Muscle layer of duodenum (tissue), 2 donors: ENCODE data around the gene GNAL.
"Not testable (repeated sequence)": the region's sequence is repeated elsewhere in the genome, so short reads cannot be mapped to it uniquely, and the experiment has no call there.

Experiments
- H3K27ac ChIP-seq: one replicate; pipeline ENCODE4 v1.7.0; 2013; ENCODE audit warnings: mild to moderate bottlenecking, low read length
- H3K27me3 ChIP-seq: one replicate; pipeline ENCODE4 v1.7.0; 2013; ENCODE audit warnings: low read depth, mild to moderate bottlenecking, control low read depth, low read length
- H3K36me3 ChIP-seq, 2 donors: one replicate each; pipeline ENCODE4 v1.7.0; 2013; ENCODE audit warnings: low read length in 2 of 2, control low read depth in 1 of 2, mild to moderate bottlenecking in 1 of 2; ENCODE audit not compliant: insufficient read depth in 2 of 2, control insufficient read depth in 1 of 2
- H3K4me1 ChIP-seq, 2 donors: one replicate each; pipeline ENCODE4 v1.7.0; 2013; ENCODE audit warnings: low read length in 2 of 2, mild to moderate bottlenecking in 2 of 2, control low read depth in 1 of 2, moderate library complexity in 1 of 2; ENCODE audit not compliant: insufficient read depth in 2 of 2, control insufficient read depth in 1 of 2
- H3K4me3 ChIP-seq, 2 donors: one replicate each; pipeline ENCODE4 v1.7.0; 2013; ENCODE audit warnings: low read length in 2 of 2, low read depth in 1 of 2, mild to moderate bottlenecking in 1 of 2
- H3K9me3 ChIP-seq, 2 donors: one replicate each; pipeline ENCODE4 v1.7.0; 2013; ENCODE audit warnings: low read length in 2 of 2, control low read depth in 1 of 2, mild to moderate bottlenecking in 1 of 2; ENCODE audit not compliant: control insufficient read depth in 1 of 2
- donor health status: healthy.

The GNAL gene

DNA sequence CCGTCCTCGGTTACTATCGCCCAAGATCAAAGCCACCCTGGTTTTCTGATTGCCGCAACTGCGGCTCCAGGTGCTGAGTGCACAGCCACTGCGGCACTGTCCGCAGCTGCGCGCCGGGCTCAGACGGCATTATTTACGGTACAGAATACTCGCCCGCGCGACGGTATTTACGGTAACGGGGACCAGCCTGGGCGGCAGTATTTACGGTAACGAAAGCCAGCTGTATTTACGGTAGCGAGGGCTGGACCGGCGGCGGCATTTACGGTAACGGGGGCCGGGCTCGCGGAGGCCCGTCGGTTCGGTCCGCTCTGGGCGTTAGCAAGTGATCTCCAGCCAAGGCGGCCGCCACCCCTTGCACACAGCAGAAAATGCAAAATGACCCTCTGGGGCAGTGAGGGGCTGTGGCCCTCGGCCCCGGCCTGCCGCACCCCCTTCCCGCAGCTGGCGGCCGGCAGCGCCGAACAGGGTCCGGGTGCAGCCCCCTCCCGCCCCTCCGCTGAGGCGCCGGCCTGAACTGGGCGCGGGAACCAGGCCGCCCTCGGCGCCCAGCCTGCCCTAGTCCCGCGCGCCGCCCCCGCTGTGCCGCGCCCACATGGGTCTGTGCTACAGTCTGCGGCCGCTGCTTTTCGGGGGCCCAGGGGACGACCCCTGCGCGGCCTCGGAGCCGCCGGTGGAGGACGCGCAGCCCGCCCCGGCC lies at the start of gene GNAL:
GNAL (plus strand) TSS at position 293 of the 697 bp plus-strand sequence; CDS start at position 593, 300 bp downstream.
- peaks cover 0 to 8% of the 10 kb centered on the region in 2 donors for H3K4me1 ChIP-seq
- no peaks in the 10 kb centered on the region for H3K9me3 ChIP-seq
- peaks cover 3% of the 10 kb centered on the region for H3K27me3 ChIP-seq
- H3K36me3 ChIP-seq: no peaks in the 10 kb centered on the region
- peak within 1 kb of the TSS; percentile 43 to 75 for H3K4me3 ChIP-seq
- H3K27ac ChIP-seq: no peak within 1 kb of the TSS

DNA sequence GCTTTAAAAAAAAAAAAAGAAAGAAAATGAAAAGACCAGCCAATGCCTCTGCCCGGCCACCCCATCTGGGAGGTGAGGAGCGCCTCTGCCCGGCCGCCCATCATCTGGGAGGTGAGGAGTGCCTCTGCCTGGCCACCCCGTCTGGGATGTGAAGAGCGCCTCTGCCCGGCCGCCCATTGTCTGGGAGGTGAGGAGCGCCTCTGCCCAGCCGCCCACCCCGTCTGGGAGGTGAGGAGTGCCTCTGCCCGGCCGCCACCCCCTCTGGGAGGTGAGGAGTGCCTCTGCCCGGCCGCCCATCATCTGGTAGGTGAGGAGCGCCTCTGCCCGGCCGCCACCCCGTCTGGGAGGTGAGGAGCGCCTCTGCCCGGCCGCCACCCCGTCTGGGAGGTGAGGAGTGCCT lies 41.8 kb upstream of the GNAL start:
- H3K4me3 ChIP-seq, H3K36me3 ChIP-seq, H3K27ac ChIP-seq: not testable (repeated sequence)

DNA sequence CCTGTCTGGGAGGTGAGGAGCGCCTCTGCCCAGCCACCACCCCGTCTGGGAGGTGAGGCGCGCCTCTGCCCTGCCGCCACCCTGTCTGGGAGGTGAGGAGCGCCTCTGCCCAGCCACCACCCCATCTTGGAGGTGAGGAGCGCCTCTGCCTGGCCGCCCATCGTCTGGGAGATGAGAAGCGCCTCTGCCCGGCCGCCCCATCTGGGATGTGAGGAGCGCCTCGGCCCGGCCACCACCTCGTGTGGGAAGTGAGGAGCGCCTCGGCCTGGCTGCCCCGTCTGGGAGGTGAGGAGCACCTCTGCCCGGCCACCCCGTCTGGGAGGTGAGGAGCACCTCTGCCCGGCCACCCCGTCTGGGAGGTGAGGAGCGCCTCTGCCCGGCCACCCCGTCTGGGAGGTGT lies 41.3 kb upstream of the GNAL start:
- H3K4me1 ChIP-seq, H3K9me3 ChIP-seq, H3K4me3 ChIP-seq, H3K36me3 ChIP-seq, H3K27ac ChIP-seq, H3K27me3 ChIP-seq: not testable (repeated sequence)

More for the DNA sequence above, 41.8 kb upstream of the GNAL start:
- H3K4me1 ChIP-seq, H3K9me3 ChIP-seq, H3K27me3 ChIP-seq: not testable (repeated sequence)

DNA sequence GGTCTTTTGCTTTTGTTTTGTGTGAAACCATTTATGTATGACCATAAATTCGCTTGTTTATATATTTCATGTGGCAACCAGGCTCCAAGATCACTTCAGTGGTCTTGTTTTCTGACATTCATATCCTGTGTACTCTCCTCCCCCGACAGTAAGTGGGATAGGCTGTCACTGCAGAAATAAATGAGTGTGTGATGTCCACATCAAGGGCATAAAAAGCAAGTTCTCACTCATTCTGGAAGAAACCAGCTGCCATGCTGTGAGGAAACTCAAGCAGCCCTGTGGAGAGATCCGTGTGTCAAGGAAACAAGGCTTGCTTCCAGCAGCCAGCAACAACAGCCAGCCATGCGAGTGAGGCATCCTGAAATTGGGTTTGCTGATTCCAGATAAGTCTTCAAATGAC lies 39.2 kb upstream of the GNAL start:
- Histone ChIP-seq H3K9me3 (peaks cover 0 to 8% of the 10 kb centered on the region in 2 donors), H3K4me1 (no peaks in the 10 kb centered on the region), H3K27ac (no peak overlapping the region), H3K4me3 (no peak overlapping the region), H3K36me3 (no peaks in the 10 kb centered on the region), H3K27me3 (no peaks in the 10 kb centered on the region)

GRCh38 chr18:11651899-11652298 lies 37.2 kb upstream of the GNAL start:
- peaks cover 0 to 9% of the 10 kb centered on the region in 2 donors for H3K4me1 ChIP-seq

DNA sequence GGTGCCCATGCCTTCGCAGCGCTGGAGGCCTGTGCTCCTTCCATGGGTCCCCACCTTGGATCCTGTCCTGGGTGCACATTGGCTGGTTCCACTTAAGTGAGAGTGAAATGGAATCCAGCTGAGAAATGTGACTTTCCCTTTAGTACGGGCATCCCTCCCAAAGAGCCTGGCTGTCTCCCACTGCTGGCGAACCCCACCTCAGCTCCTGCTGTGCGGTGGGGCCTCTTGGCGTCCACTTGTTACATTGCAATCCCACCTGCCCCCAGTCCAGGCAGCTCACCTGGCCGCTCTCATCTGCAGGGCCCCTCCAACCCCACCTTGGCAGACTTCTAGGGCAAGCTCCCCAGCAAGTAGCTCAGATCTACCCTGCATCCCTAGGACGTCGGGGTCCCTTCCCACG lies 35.5 kb upstream of the GNAL start:
- peaks cover 0 to 5% of the 10 kb centered on the region in 2 donors for H3K9me3 ChIP-seq
- H3K4me3 ChIP-seq: no peak overlapping the region
- H3K27me3 ChIP-seq: peaks cover 6% of the 10 kb centered on the region

More at GRCh38 chr18:11651899-11652298, 37.2 kb upstream of the GNAL start:
- peaks cover 6% of the 10 kb centered on the region for H3K27me3 ChIP-seq
- H3K9me3 ChIP-seq: peaks cover 0 to 8% of the 10 kb centered on the region in 2 donors
- H3K27ac ChIP-seq: no peak overlapping the region
- no peaks in the 10 kb centered on the region for H3K36me3 ChIP-seq
- no peak overlapping the region for H3K4me3 ChIP-seq

DNA sequence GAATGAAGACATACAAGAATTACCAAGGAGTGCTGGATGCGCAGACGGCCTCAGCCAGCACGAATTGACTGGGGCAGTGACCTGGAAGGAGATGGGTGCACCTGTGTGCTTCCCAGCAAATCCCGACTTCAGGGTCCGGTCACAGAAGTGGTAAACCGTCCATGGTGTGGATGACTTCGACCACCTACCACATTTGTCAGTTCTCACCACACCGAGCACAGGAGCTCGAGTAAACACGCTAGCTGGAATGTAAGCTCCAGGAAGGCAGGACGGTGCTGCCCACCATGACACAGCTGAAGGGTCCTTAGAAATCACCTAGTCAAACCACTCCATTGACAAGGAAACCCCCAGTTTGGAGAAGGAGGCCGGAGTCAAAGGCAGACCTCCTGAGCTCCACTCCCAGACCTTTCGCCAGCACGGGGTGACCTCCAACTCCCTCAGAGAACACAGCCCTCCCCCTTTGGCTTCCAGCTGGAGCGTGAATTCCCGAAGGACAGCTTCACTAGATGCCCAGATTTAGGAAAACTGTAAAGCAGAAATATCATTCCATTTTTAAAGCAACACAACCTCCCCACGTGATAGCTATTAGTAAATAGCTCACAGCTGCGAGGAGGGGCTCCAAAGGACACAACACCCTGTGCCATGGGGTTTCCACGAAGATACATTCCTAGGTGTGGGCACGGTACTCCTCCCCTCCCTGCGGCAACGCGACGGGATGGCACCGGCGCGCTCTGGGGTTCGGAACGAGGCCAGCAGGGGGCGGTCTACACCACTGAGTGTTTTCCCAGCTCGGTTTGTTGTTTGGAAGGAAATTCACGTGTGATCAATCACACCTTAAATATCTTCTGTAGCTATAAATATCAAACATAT lies 34.1 kb upstream of the GNAL start:
- H3K27me3 ChIP-seq: peaks cover 6% of the 10 kb centered on the region
- H3K27ac ChIP-seq: no peak overlapping the region
- no peaks in the 10 kb centered on the region for H3K36me3 ChIP-seq
- H3K4me3 ChIP-seq: peak overlapping the region in 1 of 2 donors; percentile 18
- H3K9me3 ChIP-seq: peaks cover 0 to 2% of the 10 kb centered on the region in 2 donors
- H3K4me1 ChIP-seq: peaks cover 0 to 9% of the 10 kb centered on the region in 2 donors

More for the DNA sequence above, 35.5 kb upstream of the GNAL start:
- peaks cover 0 to 9% of the 10 kb centered on the region in 2 donors for H3K4me1 ChIP-seq
- H3K36me3 ChIP-seq: no peaks in the 10 kb centered on the region
- no peak overlapping the region for H3K27ac ChIP-seq

DNA sequence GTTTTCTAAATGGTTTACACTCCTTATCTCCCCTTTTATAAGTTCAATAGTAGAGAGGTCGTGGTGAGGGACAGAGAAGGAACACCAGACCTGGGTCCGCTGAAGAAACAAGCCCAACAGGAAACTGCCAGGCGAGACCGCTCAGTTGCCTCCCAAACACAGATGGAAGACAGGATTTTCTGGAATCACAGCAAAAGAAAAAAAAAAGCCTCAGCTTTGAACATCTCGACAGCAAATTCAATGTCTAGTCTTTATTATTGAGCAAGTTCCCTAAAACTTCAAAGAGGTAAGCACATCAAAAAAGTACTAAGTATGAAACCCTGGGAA lies 33.5 kb upstream of the GNAL start:
- Histone ChIP-seq H3K27me3 (peaks cover 6% of the 10 kb centered on the region), H3K4me3 (peak overlapping the region in 1 of 2 donors; percentile 18), H3K36me3 (no peaks in the 10 kb centered on the region), H3K4me1 (peaks cover 0 to 9% of the 10 kb centered on the region in 2 donors), H3K9me3 (no peaks in the 10 kb centered on the region), H3K27ac (no peak overlapping the region)

DNA sequence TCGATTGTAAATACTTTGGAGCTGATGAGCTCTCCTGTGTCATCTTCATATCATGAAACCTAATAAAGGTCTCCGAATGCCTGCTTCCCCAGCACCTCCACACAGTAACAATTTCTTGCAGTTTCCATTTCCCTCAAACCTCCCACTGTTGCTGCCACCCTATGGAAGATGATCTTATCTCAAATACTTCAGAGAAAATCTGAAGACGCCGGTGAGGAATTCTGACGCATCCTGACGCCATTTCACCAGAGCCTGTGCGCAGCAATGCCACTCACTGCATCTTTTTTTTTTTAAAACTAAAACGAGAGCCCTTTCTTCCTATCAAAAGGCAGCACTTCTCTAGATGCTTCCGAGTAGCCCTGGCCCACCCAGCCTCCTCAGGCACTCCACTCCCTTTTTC lies 31.9 kb upstream of the GNAL start:
- Histone ChIP-seq H3K27ac (no peak overlapping the region), H3K36me3 (no peaks in the 10 kb centered on the region), H3K27me3 (peaks cover 6% of the 10 kb centered on the region), H3K9me3 (no peaks in the 10 kb centered on the region), H3K4me3 (no peak overlapping the region), H3K4me1 (peaks cover 0 to 9% of the 10 kb centered on the region in 2 donors)

DNA sequence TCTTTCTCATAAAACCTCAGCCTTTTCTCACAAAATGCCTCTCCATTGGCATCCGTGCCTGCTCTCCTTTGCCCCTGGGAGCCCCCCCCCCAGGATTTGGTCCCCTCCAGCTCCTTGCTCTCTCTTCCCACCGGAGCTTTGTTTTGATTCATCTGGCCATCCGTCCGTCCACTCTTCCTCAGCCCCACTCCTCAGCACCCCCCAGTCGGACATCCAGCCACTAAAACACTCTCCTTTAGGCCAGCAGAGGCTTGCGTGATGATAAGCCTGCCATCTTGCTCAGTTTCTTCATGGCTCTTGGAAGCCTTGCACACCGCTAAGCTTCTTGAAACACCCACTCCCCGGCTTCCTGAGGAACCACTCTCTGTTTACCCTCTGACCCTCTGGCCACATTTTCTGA lies 31.5 kb upstream of the GNAL start:
- Histone ChIP-seq H3K27me3 (peaks cover 6% of the 10 kb centered on the region), H3K4me1 (peaks cover 0 to 9% of the 10 kb centered on the region in 2 donors), H3K27ac (no peak overlapping the region), H3K4me3 (no peak overlapping the region), H3K9me3 (no peaks in the 10 kb centered on the region), H3K36me3 (no peaks in the 10 kb centered on the region)

- Histone ChIP-seq H3K27me3 (peaks cover 6% of the 10 kb centered on the region), H3K27ac (no peak overlapping the region), H3K4me3 (no peak overlapping the region), H3K4me1 (peaks cover 0 to 9% of the 10 kb centered on the region in 2 donors), H3K36me3 (no peaks in the 10 kb centered on the region), H3K9me3 (no peaks in the 10 kb centered on the region)
Observed at GRCh38 chr18:11658019-11658418, 31.0 kb upstream of the GNAL start.
